Endothelial cell (in vitro differentiated cells): Measurements from ENCODE around the gene RNASE9. TPM values are rescaled to one million over a fixed set of nuclear protein-coding genes. Genes with fewer than 3 reads are reported as not detected.
"Not testable (repeated sequence)": the region's sequence is repeated elsewhere in the genome, so short reads cannot be mapped to it uniquely, and the experiment has no call there.

Experiments
- DNase-seq: peaks from one replicate; pipeline ENCODE4 v3.0.0; 2021; ENCODE audit warnings: low spot score
- H3K27ac Mint-ChIP-seq: one replicate; pipeline ENCODE4 v1.8.0; 2021; ENCODE audit warnings: mixed read lengths, inconsistent platforms; ENCODE audit not compliant: unreplicated experiment
- H3K27me3 Mint-ChIP-seq: one replicate; pipeline ENCODE4 v1.8.0; 2021; ENCODE audit warnings: mild to moderate bottlenecking, moderate library complexity, mixed read lengths, inconsistent platforms; ENCODE audit not compliant: unreplicated experiment
- H3K36me3 Mint-ChIP-seq: one replicate; pipeline ENCODE4 v1.8.0; 2021; ENCODE audit warnings: mild to moderate bottlenecking, low read depth, mixed read lengths, inconsistent platforms; ENCODE audit not compliant: unreplicated experiment
- H3K4me1 Mint-ChIP-seq: one replicate; pipeline ENCODE4 v1.8.0; 2021; ENCODE audit warnings: mild to moderate bottlenecking, mixed read lengths, inconsistent platforms; ENCODE audit not compliant: unreplicated experiment
- H3K4me3 Mint-ChIP-seq: one replicate; pipeline ENCODE4 v1.8.0; 2021; ENCODE audit warnings: mild to moderate bottlenecking, mixed read lengths, inconsistent platforms; ENCODE audit not compliant: unreplicated experiment
- H3K9me3 Mint-ChIP-seq: one replicate; pipeline ENCODE4 v1.8.0; 2021; ENCODE audit warnings: mixed read lengths, inconsistent platforms; ENCODE audit not compliant: unreplicated experiment
- CTCF ChIP-seq: fragments of 200-600 bp; sonication (generic); IDR thresholded peaks from one replicate; pipeline ENCODE4 v1.5.0; 2021; ENCODE audit warnings: antibody characterized with exemption; ENCODE audit not compliant: unreplicated experiment
- total RNA-seq: library from RNA; stranded (reverse); fragmentation: NEBNext Ultra II Directional; extraction: Animal tissue kit (Norgen Biotek cat#: 25700); gene quantifications from one replicate; pipeline ENCODE4 v1.2.1, GENCODE V29; 2021; ENCODE audit not compliant: unreplicated experiment

RNASE9 gene
- total RNA-seq, 1 donor from 2014 or later = not detected

GRCh38 chr14:20602583-20602982, 41.7 kb upstream of the RNASE9 start:
- H3K27ac Mint-ChIP-seq = no peak overlapping the region
- H3K36me3 Mint-ChIP-seq = no peaks in the 10 kb centered on the region
- no peak overlapping the region for H3K4me3 Mint-ChIP-seq
- H3K4me1 Mint-ChIP-seq = no peaks in the 10 kb centered on the region
- no peak for DNase-seq
- peaks cover 2% of the 10 kb centered on the region for H3K27me3 Mint-ChIP-seq
- TF ChIP-seq CTCF = no peak
- H3K9me3 Mint-ChIP-seq = no peaks in the 10 kb centered on the region

- no peak for DNase-seq
- no peaks in the 10 kb centered on the region for H3K4me1 Mint-ChIP-seq
- peaks cover 2% of the 10 kb centered on the region for H3K27me3 Mint-ChIP-seq
- no peaks in the 10 kb centered on the region for H3K9me3 Mint-ChIP-seq
- no peak overlapping the region for H3K4me3 Mint-ChIP-seq
- H3K36me3 Mint-ChIP-seq = no peaks in the 10 kb centered on the region
- no peak for TF ChIP-seq CTCF
- no peak overlapping the region for H3K27ac Mint-ChIP-seq
Observed at GRCh38 chr14:20601522-20601921, 40.7 kb upstream of the RNASE9 start.

- H3K36me3 Mint-ChIP-seq = no peaks in the 10 kb centered on the region
- DNase-seq = no peak
- H3K4me1 Mint-ChIP-seq = no peaks in the 10 kb centered on the region
- H3K9me3 Mint-ChIP-seq = no peaks in the 10 kb centered on the region
- no peak overlapping the region for H3K27ac Mint-ChIP-seq
- H3K4me3 Mint-ChIP-seq = no peak overlapping the region
- peaks cover 2% of the 10 kb centered on the region for H3K27me3 Mint-ChIP-seq
- TF ChIP-seq CTCF = no peak
Observed at GRCh38 chr14:20597108-20597507, 36.3 kb upstream of the RNASE9 start.

GRCh38 chr14:20595726-20596125, 34.9 kb upstream of the RNASE9 start:
- DNase-seq, H3K4me1 Mint-ChIP-seq, H3K36me3 Mint-ChIP-seq, H3K27ac Mint-ChIP-seq, H3K27me3 Mint-ChIP-seq, H3K4me3 Mint-ChIP-seq, H3K9me3 Mint-ChIP-seq: not testable (repeated sequence)

- Mint-ChIP-seq H3K36me3 (no peaks in the 10 kb centered on the region), H3K27ac (no peak overlapping the region), H3K4me3 (no peak overlapping the region), H3K9me3 (no peaks in the 10 kb centered on the region), H3K27me3 (peaks cover 2% of the 10 kb centered on the region), H3K4me1 (peaks cover 5% of the 10 kb centered on the region)
- DNase-seq = no peak
- TF ChIP-seq CTCF = no peak
Observed at GRCh38 chr14:20592574-20592973, 31.7 kb upstream of the RNASE9 start.

- H3K4me1 Mint-ChIP-seq = peaks cover 5% of the 10 kb centered on the region
- H3K27ac Mint-ChIP-seq = peak within 1 kb of the TSS; percentile 2
- TF ChIP-seq CTCF = no peak
- H3K9me3 Mint-ChIP-seq = no peaks in the 10 kb centered on the region
- H3K4me3 Mint-ChIP-seq = no peak within 1 kb of the TSS
- H3K36me3 Mint-ChIP-seq = no peaks in the 10 kb centered on the region
- peaks cover 2% of the 10 kb centered on the region for H3K27me3 Mint-ChIP-seq
- DNase-seq = no peak
Observed at GRCh38 chr14:20591235-20591634, 30.4 kb upstream of the RNASE9 start, which contains the start of gene RNASE12. Gene RNASE12, minus strand, starts transcription at chr14:20591376. Its CDS starts 653 bp downstream, at chr14:20590723.
